OCI-LY1 (cell line): ENCODE data around the gene PGA3.
"Not testable (repeated sequence)": the region's sequence is repeated elsewhere in the genome, so short reads cannot be mapped to it uniquely, and the experiment has no call there.

Source experiments
- H2AFZ ChIP-seq: fragments of 200-600 bp; sonication (generic), shearing (Covaris generic); 2 replicates; pipeline ENCODE4 v1.6.0; 2014; ENCODE audit warnings: antibody characterized with exemption, mild to moderate bottlenecking, low read length
- H3F3A ChIP-seq: fragments of 200-600 bp; sonication (generic), shearing (Covaris generic); 2 replicates; pipeline ENCODE4 v1.6.0; 2014; ENCODE audit warnings: mild to moderate bottlenecking, antibody characterized with exemption, low read length, moderate library complexity; ENCODE audit not compliant: insufficient read depth
- H3K27ac ChIP-seq: fragments of 200-600 bp; sonication (generic); 2 replicates; pipeline ENCODE4 v1.5.1; 2014; ENCODE audit warnings: low read length, mixed run types, mild to moderate bottlenecking, low read depth; ENCODE audit not compliant: poor library complexity, severe bottlenecking
- H3K27me3 ChIP-seq: fragments of 200-600 bp; sonication (generic); 2 replicates; pipeline ENCODE4 v1.6.0; 2014; ENCODE audit warnings: antibody characterized with exemption, mild to moderate bottlenecking, low read length, moderate library complexity; ENCODE audit not compliant: insufficient read depth
- H3K36me3 ChIP-seq: fragments of 200-600 bp; sonication (generic); 2 replicates; pipeline ENCODE4 v1.6.1; 2014; ENCODE audit warnings: mild to moderate bottlenecking, antibody characterized with exemption, low read length, moderate library complexity, mixed read lengths; ENCODE audit not compliant: insufficient read depth
- H3K4me1 ChIP-seq: fragments of 200-600 bp; sonication (generic); 2 replicates; pipeline ENCODE4 v1.5.1; 2014; ENCODE audit warnings: mild to moderate bottlenecking, low read length, moderate library complexity; ENCODE audit not compliant: insufficient read depth, severe bottlenecking
- H3K4me2 ChIP-seq: fragments of 200-600 bp; sonication (generic), shearing (Covaris generic); 2 replicates; pipeline ENCODE4 v1.6.1; 2014; ENCODE audit warnings: low read length
- H3K4me3 ChIP-seq: fragments of 200-600 bp; sonication (generic); 2 replicates; pipeline ENCODE4 v1.5.1; 2014; ENCODE audit warnings: low read length, low read depth, mild to moderate bottlenecking, mixed read lengths; ENCODE audit not compliant: poor library complexity, severe bottlenecking
- H3K79me2 ChIP-seq: fragments of 200-600 bp; shearing (Covaris generic); 2 replicates; pipeline ENCODE4 v1.6.1; 2016; ENCODE audit warnings: mixed run types, low read length, mixed read lengths; ENCODE audit not compliant: insufficient read depth
- H3K9ac ChIP-seq: fragments of 200-600 bp; sonication (generic), shearing (Covaris generic); 2 replicates; pipeline ENCODE4 v1.6.1; 2014; ENCODE audit warnings: mild to moderate bottlenecking, low read length, mixed read lengths
- H3K9me2 ChIP-seq: fragments of 200-600 bp; sonication (generic), shearing (Covaris generic); 2 replicates; pipeline ENCODE4 v1.6.1; 2014; ENCODE audit warnings: low read depth, mild to moderate bottlenecking, low read length, mixed read lengths
- H3K9me3 ChIP-seq: fragments of 200-600 bp; shearing (Covaris generic); 2 replicates; pipeline ENCODE4 v1.6.1; 2014; ENCODE audit warnings: low read length, mixed read lengths
- H4K20me1 ChIP-seq: fragments of 200-600 bp; sonication (generic), shearing (Covaris generic); 2 replicates; pipeline ENCODE4 v1.6.0; 2016; ENCODE audit warnings: mild to moderate bottlenecking, low read length; ENCODE audit not compliant: insufficient read depth

PGA3 gene

DNA sequence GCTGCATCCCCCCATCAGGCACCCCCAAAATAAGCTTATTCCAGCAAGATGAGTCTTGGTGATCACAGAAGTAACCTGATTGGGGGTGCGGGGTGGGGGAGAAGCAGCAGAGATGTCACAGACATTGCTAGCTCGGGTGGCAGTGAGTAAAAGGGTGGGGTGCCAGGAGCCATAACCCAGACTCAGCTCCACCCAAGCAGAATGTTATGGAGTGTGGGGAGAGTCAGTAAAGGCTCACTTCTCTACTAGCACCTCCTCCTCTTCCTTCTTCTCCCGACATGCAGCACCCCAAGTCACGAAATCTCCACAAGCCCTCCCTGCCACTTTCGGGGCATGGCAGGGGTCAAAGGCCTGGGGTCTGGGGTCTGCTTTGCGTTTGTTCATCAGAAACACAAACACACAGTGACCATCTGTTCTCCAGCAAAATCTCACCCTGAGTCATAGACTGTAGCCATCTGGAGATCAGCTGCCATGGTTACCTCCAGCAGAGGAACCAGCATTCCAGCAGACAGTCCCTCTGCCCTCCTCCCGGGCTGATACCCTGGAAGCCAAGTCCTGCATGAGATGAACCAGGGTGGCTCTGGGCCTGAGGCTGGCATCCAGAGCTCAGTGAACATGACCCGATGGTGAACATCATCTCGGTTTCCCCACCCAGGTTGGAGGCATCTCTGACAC lies 4.5 kb downstream of the PGA3 start:
- not testable (repeated sequence) for H4K20me1 ChIP-seq, H3K4me1 ChIP-seq, H3K9me2 ChIP-seq

DNA sequence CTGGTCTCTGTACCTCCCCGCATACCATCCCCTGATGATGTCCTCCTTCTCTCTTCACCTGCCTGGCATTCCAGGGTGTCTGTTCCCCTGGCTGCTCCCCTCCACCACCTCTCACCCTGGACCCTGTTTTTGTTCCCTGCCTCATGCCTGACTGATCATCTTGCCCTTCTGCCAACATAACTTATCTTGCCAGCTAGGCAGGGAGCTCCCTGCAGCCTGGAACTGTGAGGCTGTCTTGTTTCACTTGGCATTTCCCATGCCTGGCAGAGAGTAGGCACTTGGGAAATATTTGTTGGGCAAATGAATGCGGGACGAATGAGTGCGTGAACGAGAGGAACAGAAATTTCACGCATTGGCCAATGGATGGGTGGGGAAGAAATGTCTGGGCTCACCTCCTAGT lies 7.3 kb downstream of the PGA3 start:
- H3K9me2 ChIP-seq, H2AFZ ChIP-seq, H3K4me3 ChIP-seq, H3K27me3 ChIP-seq, H3K79me2 ChIP-seq, H3K36me3 ChIP-seq, H3K4me1 ChIP-seq, H3F3A ChIP-seq, H3K27ac ChIP-seq, H3K9me3 ChIP-seq, H3K9ac ChIP-seq, H3K4me2 ChIP-seq, H4K20me1 ChIP-seq: not testable (repeated sequence)

More for the DNA sequence above, 4.5 kb downstream of the PGA3 start:
- H3K9me3 ChIP-seq, H3K9ac ChIP-seq, H3K4me3 ChIP-seq, H3K4me2 ChIP-seq, H3F3A ChIP-seq, H3K36me3 ChIP-seq, H2AFZ ChIP-seq, H3K27ac ChIP-seq, H3K27me3 ChIP-seq, H3K79me2 ChIP-seq: not testable (repeated sequence)

DNA sequence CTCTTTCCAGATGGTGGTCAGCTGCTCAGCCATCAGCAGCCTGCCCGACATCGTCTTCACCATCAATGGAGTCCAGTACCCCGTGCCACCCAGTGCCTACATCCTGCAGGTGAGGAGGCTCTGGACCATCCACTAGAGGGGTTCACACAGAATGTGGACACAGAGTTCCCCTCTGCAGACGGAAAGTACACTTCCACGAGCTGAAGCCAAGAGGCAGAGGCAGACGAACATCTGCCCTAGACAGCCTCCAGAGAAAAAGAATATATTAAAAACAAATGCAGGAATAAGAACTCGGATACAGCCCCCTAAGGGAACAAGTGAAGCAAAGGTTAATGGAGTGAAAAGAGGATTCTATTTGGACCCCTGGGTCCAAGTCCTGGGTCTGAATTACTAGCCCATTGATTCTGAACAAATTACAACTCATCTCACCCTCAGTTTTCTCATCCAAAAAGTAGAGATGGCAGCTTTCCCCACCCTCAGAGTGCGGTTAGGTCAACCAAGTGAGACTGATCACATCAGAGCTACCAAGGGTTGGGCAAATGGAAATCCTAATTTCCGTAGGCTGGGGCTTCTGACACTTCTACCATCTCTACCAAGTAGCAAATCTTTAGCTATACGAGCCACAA lies 8.1 kb downstream of the PGA3 start:
- not testable (repeated sequence) for H3K36me3 ChIP-seq, H3K9me2 ChIP-seq, H3K79me2 ChIP-seq, H4K20me1 ChIP-seq, H3F3A ChIP-seq, H3K4me2 ChIP-seq, H2AFZ ChIP-seq, H3K4me3 ChIP-seq, H3K4me1 ChIP-seq, H3K9me3 ChIP-seq, H3K27ac ChIP-seq, H3K27me3 ChIP-seq, H3K9ac ChIP-seq

DNA sequence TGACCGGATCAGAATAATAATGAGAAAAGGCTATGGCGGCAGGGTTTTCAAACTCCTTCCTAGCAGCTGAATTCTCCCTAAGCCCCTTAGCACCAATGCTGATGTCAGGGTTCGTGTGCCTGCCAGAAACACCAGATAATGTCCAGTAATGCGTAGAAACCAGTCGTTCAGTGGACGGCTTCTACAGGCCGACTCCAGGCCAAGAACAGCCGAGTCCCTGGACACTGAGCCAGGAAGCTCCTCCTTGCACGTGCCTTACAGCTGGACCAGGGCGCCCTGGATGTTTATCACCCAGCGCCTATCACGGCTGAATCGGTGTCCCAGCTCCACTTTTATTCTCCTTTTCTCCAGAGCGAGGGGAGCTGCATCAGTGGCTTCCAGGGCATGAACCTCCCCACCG lies 8.9 kb downstream of the PGA3 start:
- not testable (repeated sequence) for H3K4me1 ChIP-seq, H3K27ac ChIP-seq, H3K9ac ChIP-seq, H3F3A ChIP-seq, H3K27me3 ChIP-seq, H3K36me3 ChIP-seq, H3K4me2 ChIP-seq, H3K79me2 ChIP-seq, H3K9me3 ChIP-seq, H4K20me1 ChIP-seq, H2AFZ ChIP-seq, H3K4me3 ChIP-seq, H3K9me2 ChIP-seq

DNA sequence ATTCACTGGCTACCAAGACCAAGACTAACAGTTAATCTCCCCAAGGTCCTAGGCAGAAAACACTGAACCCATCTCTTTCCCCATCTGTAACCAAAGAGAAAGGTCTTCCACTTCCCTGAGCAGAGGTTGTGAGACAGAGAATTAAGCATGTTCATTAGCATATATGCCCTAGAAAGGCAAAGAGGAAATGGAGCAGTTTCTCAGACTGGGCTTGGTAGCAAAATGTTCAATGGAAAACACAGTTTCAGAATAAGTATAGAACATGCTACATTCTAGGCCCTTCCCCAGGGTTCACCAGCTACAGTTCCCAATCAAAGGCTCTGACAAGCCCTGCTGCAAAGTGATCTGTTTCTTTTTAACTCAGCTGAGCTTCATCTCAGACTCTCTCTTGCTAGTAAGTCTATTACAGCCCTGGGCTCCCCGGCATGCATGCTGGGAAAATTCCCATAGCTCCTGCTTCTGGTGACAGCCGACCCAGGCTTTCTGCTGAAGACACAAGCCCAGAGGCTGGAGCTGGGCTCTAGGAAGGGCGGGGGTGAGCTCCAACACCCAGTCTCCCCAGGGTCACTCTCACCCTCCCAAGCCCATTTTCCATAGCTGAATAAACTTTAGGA lies 10.5 kb downstream of the PGA3 start:
- not testable (repeated sequence) for H3F3A ChIP-seq, H3K4me1 ChIP-seq, H3K27ac ChIP-seq, H3K9me2 ChIP-seq, H3K79me2 ChIP-seq, H2AFZ ChIP-seq, H3K4me2 ChIP-seq, H3K9ac ChIP-seq, H3K36me3 ChIP-seq, H4K20me1 ChIP-seq, H3K9me3 ChIP-seq, H3K4me3 ChIP-seq, H3K27me3 ChIP-seq

DNA sequence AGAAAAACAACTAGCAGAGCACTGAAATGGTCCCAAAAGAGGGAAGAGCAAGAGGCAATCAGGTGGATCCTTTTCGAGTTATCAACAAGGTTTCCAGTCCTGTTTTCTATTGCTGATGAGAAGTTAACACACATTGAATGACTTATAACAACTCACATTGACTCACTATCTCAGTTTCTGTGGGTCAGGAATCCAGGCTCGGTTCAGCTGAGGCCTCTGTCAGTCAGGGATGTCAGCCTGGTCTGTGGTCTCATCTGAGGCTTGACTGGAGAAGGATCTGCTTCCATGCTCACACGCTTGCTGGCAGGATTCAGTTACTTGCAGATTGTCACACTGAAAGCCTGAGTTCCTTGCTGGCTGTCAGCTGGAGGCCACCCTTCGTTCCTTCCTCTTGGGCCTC lies 15.0 kb downstream of the PGA3 start:
- H4K20me1 ChIP-seq, H3K36me3 ChIP-seq, H3K9me3 ChIP-seq, H3K79me2 ChIP-seq, H3K4me1 ChIP-seq, H2AFZ ChIP-seq, H3K9me2 ChIP-seq, H3K4me2 ChIP-seq, H3F3A ChIP-seq, H3K9ac ChIP-seq, H3K4me3 ChIP-seq, H3K27ac ChIP-seq, H3K27me3 ChIP-seq: not testable (repeated sequence)

DNA sequence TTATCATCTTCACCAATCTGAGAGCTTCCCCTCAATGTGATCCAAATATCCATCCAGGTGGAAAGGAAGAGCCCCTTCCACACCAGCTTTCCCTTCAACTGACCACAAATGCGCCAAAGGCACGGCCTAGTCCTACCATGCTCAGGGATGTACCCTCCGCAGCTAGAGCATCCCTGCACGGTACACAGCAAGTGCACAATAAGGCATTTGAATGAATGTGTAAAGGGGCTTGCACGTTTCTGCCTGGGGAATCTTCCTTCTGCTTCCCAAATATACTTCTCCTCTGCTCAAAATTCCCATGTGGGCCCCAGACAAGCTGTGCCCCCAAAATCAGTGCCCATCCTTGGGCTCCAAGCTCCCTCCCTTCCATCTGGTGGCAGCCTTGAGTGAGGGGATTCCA lies 15.7 kb downstream of the PGA3 start:
- not testable (repeated sequence) for H3K9ac ChIP-seq, H3K27me3 ChIP-seq, H3K36me3 ChIP-seq, H3K27ac ChIP-seq, H3F3A ChIP-seq, H3K4me2 ChIP-seq, H4K20me1 ChIP-seq, H3K9me3 ChIP-seq, H3K4me1 ChIP-seq, H3K9me2 ChIP-seq, H2AFZ ChIP-seq, H3K79me2 ChIP-seq, H3K4me3 ChIP-seq
